Subcutaneous abdominal adipose tissue (tissue), 5 donors: ENCODE data around the gene PEX1.
"Not testable (repeated sequence)": the region's sequence is repeated elsewhere in the genome, so short reads cannot be mapped to it uniquely, and the experiment has no call there.

ENCODE experiments used
- H3K27ac ChIP-seq: one replicate; pipeline ENCODE4 v1.7.0; 2013; ENCODE audit warnings: low read depth, mild to moderate bottlenecking, inconsistent platforms, low read length, moderate library complexity
- H3K27me3 ChIP-seq, 5 donors: one replicate each; pipeline ENCODE4 v1.7.0; 2013; ENCODE audit warnings: low read length in 5 of 5, inconsistent platforms in 1 of 5; ENCODE audit not compliant: control insufficient read depth in 5 of 5, insufficient read depth in 4 of 5
- H3K36me3 ChIP-seq, 5 donors: one replicate each; pipeline ENCODE4 v1.7.0; 2013; ENCODE audit warnings: low read length in 5 of 5; ENCODE audit not compliant: control insufficient read depth in 5 of 5, insufficient read depth in 5 of 5
- H3K4me1 ChIP-seq, 5 donors: one replicate each; pipeline ENCODE4 v1.7.0; 2013; ENCODE audit warnings: low read length in 5 of 5, mild to moderate bottlenecking in 3 of 5, moderate library complexity in 1 of 5; ENCODE audit not compliant: control insufficient read depth in 5 of 5, insufficient read depth in 5 of 5
- H3K4me3 ChIP-seq, 5 donors: one replicate each; pipeline ENCODE4 v1.7.0; 2013; ENCODE audit warnings: low read length in 5 of 5, low read depth in 1 of 5
- H3K9ac ChIP-seq, 5 donors: one replicate each; pipeline ENCODE4 v1.7.0; 2013; ENCODE audit warnings: low read length in 5 of 5, mild to moderate bottlenecking in 4 of 5, moderate library complexity in 3 of 5
- H3K9me3 ChIP-seq, 5 donors: one replicate each; pipeline ENCODE4 v1.7.0; 2013; ENCODE audit warnings: low read length in 5 of 5; ENCODE audit not compliant: control insufficient read depth in 5 of 5
- donor health status: healthy.
- donor health status: healthy.
- donor health status: healthy.
- donor health status: healthy.
- donor health status: healthy.

PEX1 gene

DNA sequence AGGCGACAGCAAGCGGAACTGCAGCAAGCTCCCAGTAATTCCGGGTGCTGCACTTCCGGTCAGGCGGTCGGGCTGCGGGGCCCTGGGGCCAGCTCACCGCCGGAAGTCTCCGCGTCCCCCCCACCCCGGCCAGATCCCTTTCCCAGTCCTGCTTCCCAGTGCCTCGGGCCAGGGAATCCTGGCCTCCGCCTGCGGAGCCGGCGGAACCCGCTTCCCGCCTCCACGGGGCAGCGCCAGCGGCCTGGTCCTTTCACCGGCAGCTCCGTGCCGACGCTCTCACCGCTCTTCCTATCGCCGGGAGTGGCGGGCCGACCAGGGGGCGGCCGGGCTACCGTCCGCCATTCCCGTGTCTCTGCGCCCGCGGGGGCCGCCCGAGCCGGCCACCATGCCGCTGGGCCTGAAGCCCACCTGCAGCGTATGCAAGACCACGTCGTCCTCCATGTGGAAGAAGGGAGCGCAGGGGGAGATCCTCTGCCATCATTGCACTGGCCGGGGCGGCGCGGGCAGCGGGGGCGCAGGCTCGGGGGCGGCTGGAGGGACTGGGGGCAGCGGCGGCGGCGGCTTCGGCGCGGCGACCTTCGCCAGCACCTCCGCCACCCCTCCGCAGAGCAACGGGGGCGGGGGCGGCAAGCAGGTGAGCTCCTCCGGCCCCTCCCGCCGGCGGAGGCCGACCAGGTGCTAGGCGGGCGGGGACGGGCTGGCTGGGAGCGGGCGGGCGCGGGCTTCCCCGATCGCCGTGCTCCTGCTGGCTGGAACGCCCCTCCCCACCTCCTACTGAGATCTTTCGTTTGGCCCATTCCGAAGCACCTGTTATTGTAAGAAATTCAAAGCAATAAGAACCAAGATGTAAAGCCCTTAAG, 80.7 kb downstream of the PEX1 start, which contains the start of gene GATAD1:
TSS of gene GATAD1 (plus strand) at position 138 of the 860 bp plus-strand sequence. CDS start at position 386, 248 bp downstream.
- peak within 1 kb of the TSS; percentile 75 to 100 (median 94) for H3K9ac ChIP-seq
- H3K9me3 ChIP-seq, result no peaks in the 10 kb centered on the region
- peaks cover 18 to 28% (median 27%) of the 10 kb centered on the region in 5 donors for H3K36me3 ChIP-seq
- peak within 1 kb of the TSS; percentile 81 to 92 (median 87) for H3K4me3 ChIP-seq
- H3K27ac ChIP-seq, result peak within 1 kb of the TSS; percentile 92
- no peaks in the 10 kb centered on the region for H3K27me3 ChIP-seq
- peaks cover 0 to 13% (median 8%) of the 10 kb centered on the region in 5 donors for H3K4me1 ChIP-seq

DNA sequence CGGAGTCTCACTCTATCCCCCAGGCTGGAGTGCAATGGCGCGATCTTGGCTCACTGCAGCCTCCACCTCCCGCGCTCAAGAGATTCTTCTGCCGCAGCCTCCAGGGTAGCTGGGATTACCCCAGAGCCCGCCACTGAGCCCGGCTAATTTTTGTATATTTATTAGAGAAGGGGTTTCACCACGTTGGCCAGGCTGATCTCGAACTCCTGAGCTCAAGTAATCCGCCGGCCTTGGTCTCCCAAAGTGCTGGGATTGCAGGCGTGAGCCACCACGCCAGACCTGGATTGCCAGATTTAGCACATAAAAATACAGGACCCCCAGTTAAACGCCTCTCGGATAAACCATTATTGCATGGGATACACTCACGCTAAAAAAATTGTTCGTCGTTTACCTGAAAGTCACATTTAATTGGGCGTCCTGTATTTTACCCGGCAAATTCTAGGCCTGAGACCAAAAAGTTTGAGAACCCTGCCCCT, 81.4 kb downstream of the PEX1 start:
- Histone ChIP-seq H3K27ac (peak overlapping the region; percentile 92), H3K9ac (peak overlapping the region in 4 of 5 donors; percentile 89 to 100 (median 95)), H3K27me3 (no peaks in the 10 kb centered on the region), H3K4me1 (peaks cover 0 to 13% (median 8%) of the 10 kb centered on the region in 5 donors), H3K36me3 (peaks cover 14 to 21% (median 20%) of the 10 kb centered on the region in 5 donors), H3K9me3 (no peaks in the 10 kb centered on the region), H3K4me3 (peak overlapping the region in 4 of 5 donors; percentile 81 to 89 (median 85))

DNA sequence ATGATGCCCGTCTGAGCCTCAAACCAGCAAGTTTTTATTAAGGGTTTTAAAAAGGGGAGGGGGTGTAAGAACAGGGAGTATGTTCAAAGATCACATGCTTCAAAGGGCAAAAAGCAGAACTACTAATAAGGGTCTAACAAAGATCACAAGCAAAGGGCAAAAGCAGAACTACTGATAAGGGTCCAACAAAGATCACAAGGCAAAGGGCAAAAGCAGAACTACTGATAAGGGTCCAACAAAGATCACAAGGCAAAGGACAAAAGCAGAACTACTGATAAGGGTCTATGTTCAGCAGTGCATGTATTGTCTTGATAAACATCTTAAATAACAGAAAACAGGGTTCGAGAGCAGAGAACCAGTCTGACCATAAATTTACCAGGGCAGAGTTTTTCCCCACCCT, 85.6 kb downstream of the PEX1 start:
- not testable (repeated sequence) for H3K9ac ChIP-seq

DNA sequence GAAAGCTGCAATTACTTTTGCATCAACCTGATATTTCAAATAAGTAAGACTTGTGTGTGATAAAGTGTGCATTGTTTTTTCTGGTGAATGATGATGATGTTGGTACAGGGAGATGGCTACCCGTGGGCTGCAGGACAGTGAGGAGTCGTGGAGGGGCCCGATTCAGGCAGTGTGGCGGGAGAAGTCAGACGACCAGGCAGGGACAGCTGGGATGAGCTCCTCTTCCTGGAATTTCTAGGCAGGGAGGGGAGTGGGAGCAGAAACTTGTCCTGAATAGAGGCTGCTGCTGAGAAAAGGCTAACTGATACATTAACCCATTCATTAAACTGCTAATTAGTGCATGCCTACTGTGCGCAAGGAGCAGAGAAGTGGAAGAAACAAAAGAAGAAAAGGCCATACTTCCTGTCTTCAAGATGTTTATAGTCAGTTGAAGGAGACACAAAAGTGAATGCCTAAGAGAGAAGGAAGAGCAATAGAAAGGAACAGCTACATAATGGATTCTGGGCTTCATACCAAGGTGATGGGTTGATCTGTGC, 90.3 kb downstream of the PEX1 start:
- no peak overlapping the region for H3K4me3 ChIP-seq
- no peaks in the 10 kb centered on the region for H3K4me1 ChIP-seq
- H3K27me3 ChIP-seq, result no peaks in the 10 kb centered on the region
- H3K36me3 ChIP-seq, result no peaks in the 10 kb centered on the region
- H3K27ac ChIP-seq, result no peak overlapping the region
- H3K9me3 ChIP-seq, result no peaks in the 10 kb centered on the region
- H3K9ac ChIP-seq, result no peak overlapping the region

More for the DNA sequence above, 85.6 kb downstream of the PEX1 start:
- not testable (repeated sequence) for H3K4me1 ChIP-seq, H3K27me3 ChIP-seq, H3K27ac ChIP-seq, H3K4me3 ChIP-seq, H3K36me3 ChIP-seq, H3K9me3 ChIP-seq
